ENCODE results near the gene IFT81.

- TF ChIP-seq POLR2AphosphoS5 (IDR thresholded peaks at IDR 0.05; ENCODE audit: low read depth, low read length) (no peak), TAF1 (IDR thresholded peaks at IDR 0.05; ENCODE audit: borderline replicate concordance, low read depth, low read length) (no peak)
Observed at GRCh38 chr12:110134691-110135411, 10.7 kb downstream of the IFT81 start.

Measured in GM12892 (cell line).